ENCODE data around the gene TAP1.
A peak's percentile ranks its signal among the peaks of the same experiment; 100 is the strongest.

TAP1 gene

DNA sequence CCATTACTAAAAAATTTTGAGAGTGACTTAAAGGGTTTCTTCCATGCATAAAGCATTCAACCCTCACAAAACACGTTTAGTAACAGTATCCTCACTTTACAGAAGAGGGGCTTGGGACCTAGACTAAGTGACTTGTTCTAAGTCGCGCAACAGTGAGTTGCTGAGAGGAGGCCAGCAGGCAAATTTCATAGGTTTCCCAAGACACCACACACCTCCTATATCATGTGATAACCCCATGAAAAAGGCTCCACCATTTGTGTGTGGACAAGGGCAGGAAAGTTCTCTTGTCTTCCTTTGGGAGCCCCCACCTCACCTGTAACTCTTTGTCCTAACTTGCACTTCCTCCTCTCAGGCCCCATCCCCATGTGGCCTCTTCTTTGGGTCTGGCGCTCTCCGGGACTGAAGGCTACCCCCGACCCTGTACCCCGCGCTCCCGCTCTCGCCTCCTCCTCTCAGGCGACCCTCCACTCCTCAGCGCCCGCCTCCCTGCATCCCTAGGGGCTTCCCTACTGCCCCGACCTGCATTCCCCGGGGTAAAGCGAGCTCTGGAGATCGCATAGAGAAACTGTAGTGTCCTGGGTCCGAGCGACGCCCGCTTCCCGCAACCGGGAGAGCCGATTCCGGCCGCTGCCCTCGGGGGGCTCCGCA is 10.0 kb downstream of the TAP1 start:
- 9% methylated on average over 28 of the region's 28 CpGs for WGBS
- Histone ChIP-seq H3K9ac (ENCODE audit: low read length) (peak overlapping the region; percentile 96), H3K18ac (ENCODE audit: low read depth in 1 of 2, low read length in 2 of 2) (peak overlapping the region; percentile 31 to 86), H3K23ac (ENCODE audit: low read length in 2 of 2) (peak overlapping the region in 1 of 2 experiments; percentile 46), H3K27ac (ENCODE audit: low read length, poor library complexity, severe bottlenecking) (no peak overlapping the region), H4K8ac (ENCODE audit: low read length) (peak overlapping the region; percentile 63), H2BK5ac (ENCODE audit: low read depth, low read length, poor library complexity, severe bottlenecking) (no peak overlapping the region), H3K4ac (ENCODE audit: low read depth in 1 of 2, low read length in 2 of 2) (peak overlapping the region; percentile 55 to 71), H3K79me1 (replicated peaks; ENCODE audit: low read length, poor library complexity, severe bottlenecking) (peaks cover 9% of the 10 kb centered on the region), H2AFZ (ENCODE audit: low read depth, low read length) (peak overlapping the region; percentile 57), H4K91ac (ENCODE audit: low read length) (peak overlapping the region; percentile 15), H3K14ac (ENCODE audit: low read length in 2 of 2) (peak overlapping the region in 1 of 2 experiments; percentile 49), H3K4me1 (ENCODE audit: control insufficient read depth, insufficient read depth, low read depth, low read length) (peaks cover 5% of the 10 kb centered on the region), H3K36me3 (ENCODE audit: control insufficient read depth in 1 of 2, insufficient read depth in 2 of 2, low read depth in 1 of 2, low read length in 2 of 2) (peaks cover 27 to 66% of the 10 kb centered on the region in 2 experiments), H2BK120ac (ENCODE audit: low read depth, low read length) (peak overlapping the region; percentile 75), H3K9me3 (ENCODE audit: control insufficient read depth, low read length) (no peaks in the 10 kb centered on the region), H3K27me3 (ENCODE audit: control insufficient read depth in 1 of 2, insufficient read depth in 1 of 2, low read length in 2 of 2) (no peaks in the 10 kb centered on the region), H3K4me2 (ENCODE audit: low read length, poor library complexity, severe bottlenecking) (peak overlapping the region; percentile 69), H2BK15ac (ENCODE audit: low read depth, poor library complexity, severe bottlenecking) (no peak overlapping the region), H2AK5ac (ENCODE audit: low read length, severe bottlenecking) (no peak overlapping the region), H3K4me3 (ENCODE audit: insufficient read depth in 1 of 2, low read depth in 1 of 2, low read length in 2 of 2) (peak overlapping the region; percentile 59 to 95), H2BK12ac (ENCODE audit: low read length in 2 of 2) (no peak overlapping the region)
- peak; percentile 7 for DNase-seq

DNA sequence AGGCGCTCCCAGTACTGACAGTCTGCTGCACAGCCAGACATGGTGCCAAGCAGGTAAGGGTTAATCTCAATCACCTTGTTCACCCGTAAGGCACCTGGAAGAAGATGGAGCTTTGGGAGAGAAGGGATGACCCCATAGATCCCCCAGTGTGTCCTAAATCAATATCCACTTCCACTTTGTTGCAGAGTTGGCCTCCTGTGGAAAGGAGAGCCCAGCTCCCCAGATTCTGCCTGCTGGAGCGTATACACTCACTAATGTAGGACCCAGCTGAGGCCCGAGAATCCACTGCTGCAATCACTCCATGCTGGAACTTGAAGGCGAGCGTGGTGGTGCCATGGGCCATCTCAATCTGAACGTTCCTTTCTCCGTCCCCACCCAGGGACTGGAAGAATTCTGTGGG is 10.8 kb downstream of the TAP1 start:
- Histone ChIP-seq H3K9me3 (ENCODE audit: control insufficient read depth, low read length) (no peaks in the 10 kb centered on the region), H2AFZ (ENCODE audit: low read depth, low read length) (no peak overlapping the region), H3K9ac (ENCODE audit: low read length) (peak overlapping the region; percentile 96), H3K27ac (ENCODE audit: low read length, poor library complexity, severe bottlenecking) (no peak overlapping the region), H2BK15ac (ENCODE audit: low read depth, poor library complexity, severe bottlenecking) (no peak overlapping the region), H2AK5ac (ENCODE audit: low read length, severe bottlenecking) (no peak overlapping the region), H3K4me1 (ENCODE audit: control insufficient read depth, insufficient read depth, low read depth, low read length) (peaks cover 8% of the 10 kb centered on the region), H4K8ac (ENCODE audit: low read length) (no peak overlapping the region), H2BK120ac (ENCODE audit: low read depth, low read length) (no peak overlapping the region), H3K23ac (ENCODE audit: low read length in 2 of 2) (no peak overlapping the region), H2BK5ac (ENCODE audit: low read depth, low read length, poor library complexity, severe bottlenecking) (no peak overlapping the region), H3K36me3 (ENCODE audit: control insufficient read depth in 1 of 2, insufficient read depth in 2 of 2, low read depth in 1 of 2, low read length in 2 of 2) (peaks cover 22 to 58% of the 10 kb centered on the region in 2 experiments), H4K91ac (ENCODE audit: low read length) (no peak overlapping the region), H3K14ac (ENCODE audit: low read length in 2 of 2) (no peak overlapping the region), H3K4me3 (ENCODE audit: insufficient read depth in 1 of 2, low read depth in 1 of 2, low read length in 2 of 2) (peak overlapping the region in 1 of 2 experiments; percentile 95), H2BK12ac (ENCODE audit: low read length in 2 of 2) (no peak overlapping the region), H3K4me2 (ENCODE audit: low read length, poor library complexity, severe bottlenecking) (no peak overlapping the region), H3K18ac (ENCODE audit: low read depth in 1 of 2, low read length in 2 of 2) (no peak overlapping the region), H3K27me3 (ENCODE audit: control insufficient read depth in 1 of 2, insufficient read depth in 1 of 2, low read length in 2 of 2) (no peaks in the 10 kb centered on the region), H3K79me1 (replicated peaks; ENCODE audit: low read length, poor library complexity, severe bottlenecking) (peaks cover 10% of the 10 kb centered on the region), H3K4ac (ENCODE audit: low read depth in 1 of 2, low read length in 2 of 2) (no peak overlapping the region)
- 95% methylated on average over 8 of the region's 8 CpGs for WGBS
- DNase-seq = no peak

GRCh38 chr6:32842021-32842650 is 11.4 kb downstream of the TAP1 start:
- H3K27me3 ChIP-seq (ENCODE audit: control insufficient read depth in 1 of 2, insufficient read depth in 1 of 2, low read length in 2 of 2) = no peaks in the 10 kb centered on the region
- no peak overlapping the region for H3K14ac ChIP-seq (ENCODE audit: low read length in 2 of 2)

DNA sequence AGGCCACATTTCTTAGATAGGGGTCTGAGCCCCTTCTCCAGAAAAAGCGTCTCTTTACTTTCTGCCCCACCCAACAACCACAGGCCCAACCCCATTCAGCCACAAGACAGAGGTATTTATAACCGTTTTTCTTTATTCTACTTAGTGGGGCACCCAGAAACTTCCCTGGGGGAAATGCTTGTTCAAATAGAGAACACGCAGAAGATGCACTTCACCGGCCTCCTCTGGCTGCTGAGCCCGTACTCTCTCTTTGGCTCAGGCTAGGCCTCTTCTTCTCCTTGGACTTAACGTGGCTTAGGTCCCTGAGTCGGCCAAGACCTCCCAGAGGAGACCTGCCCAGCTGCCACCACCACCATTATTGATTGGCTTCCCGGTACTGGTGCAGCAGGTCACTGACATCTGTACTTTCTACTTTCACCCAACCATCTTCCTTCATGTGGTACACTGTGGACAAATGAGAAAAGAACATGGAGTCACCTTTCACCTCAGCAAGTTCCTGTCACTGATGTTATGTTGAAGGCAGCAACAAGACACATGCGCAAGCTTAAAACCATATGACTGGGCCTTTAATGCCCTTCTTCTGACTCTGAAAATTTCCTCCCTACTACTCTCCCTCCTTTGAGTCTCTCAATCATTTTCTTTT is 12.8 kb downstream of the TAP1 start:
- H4K8ac ChIP-seq (ENCODE audit: low read length) = no peak overlapping the region
- H2BK120ac ChIP-seq (ENCODE audit: low read depth, low read length) = no peak overlapping the region
- H4K91ac ChIP-seq (ENCODE audit: low read length) = no peak overlapping the region
- no peak overlapping the region for H3K4me2 ChIP-seq (ENCODE audit: low read length, poor library complexity, severe bottlenecking)
- no peak overlapping the region for H2BK15ac ChIP-seq (ENCODE audit: low read depth, poor library complexity, severe bottlenecking)
- H2AK5ac ChIP-seq (ENCODE audit: low read length, severe bottlenecking) = no peak overlapping the region
- no peak overlapping the region for H3K4me3 ChIP-seq (ENCODE audit: insufficient read depth in 1 of 2, low read depth in 1 of 2, low read length in 2 of 2)
- H3K4ac ChIP-seq (ENCODE audit: low read depth in 1 of 2, low read length in 2 of 2) = no peak overlapping the region
- H3K27ac ChIP-seq (ENCODE audit: low read length, poor library complexity, severe bottlenecking) = no peak overlapping the region
- peaks cover 19% of the 10 kb centered on the region for H3K79me1 ChIP-seq (replicated peaks; ENCODE audit: low read length, poor library complexity, severe bottlenecking)
- H3K18ac ChIP-seq (ENCODE audit: low read depth in 1 of 2, low read length in 2 of 2) = no peak overlapping the region
- no peak overlapping the region for H2AFZ ChIP-seq (ENCODE audit: low read depth, low read length)
- no peak overlapping the region for H3K14ac ChIP-seq (ENCODE audit: low read length in 2 of 2)
- no peak overlapping the region for H2BK5ac ChIP-seq (ENCODE audit: low read depth, low read length, poor library complexity, severe bottlenecking)
- no peak overlapping the region for H3K23ac ChIP-seq (ENCODE audit: low read length in 2 of 2)
- H3K36me3 ChIP-seq (ENCODE audit: control insufficient read depth in 1 of 2, insufficient read depth in 2 of 2, low read depth in 1 of 2, low read length in 2 of 2) = peaks cover 12 to 53% of the 10 kb centered on the region in 2 experiments
- H2BK12ac ChIP-seq (ENCODE audit: low read length in 2 of 2) = no peak overlapping the region
- WGBS = 94% methylated on average over 9 of the region's 9 CpGs
- H3K9ac ChIP-seq (ENCODE audit: low read length) = no peak overlapping the region
- no peaks in the 10 kb centered on the region for H3K27me3 ChIP-seq (ENCODE audit: control insufficient read depth in 1 of 2, insufficient read depth in 1 of 2, low read length in 2 of 2)
- H3K4me1 ChIP-seq (ENCODE audit: control insufficient read depth, insufficient read depth, low read depth, low read length) = peaks cover 11% of the 10 kb centered on the region
- no peak for DNase-seq
- H3K9me3 ChIP-seq (ENCODE audit: control insufficient read depth, low read length) = no peaks in the 10 kb centered on the region

More at GRCh38 chr6:32842021-32842650, 11.4 kb downstream of the TAP1 start:
- peaks cover 15% of the 10 kb centered on the region for H3K79me1 ChIP-seq (replicated peaks; ENCODE audit: low read length, poor library complexity, severe bottlenecking)
- WGBS = 94% methylated on average over 6 of the region's 6 CpGs
- no peak overlapping the region for H3K23ac ChIP-seq (ENCODE audit: low read length in 2 of 2)
- H2BK15ac ChIP-seq (ENCODE audit: low read depth, poor library complexity, severe bottlenecking) = no peak overlapping the region
- no peak overlapping the region for H2BK120ac ChIP-seq (ENCODE audit: low read depth, low read length)
- no peaks in the 10 kb centered on the region for H3K9me3 ChIP-seq (ENCODE audit: control insufficient read depth, low read length)
- H3K9ac ChIP-seq (ENCODE audit: low read length) = peak overlapping the region; percentile 44
- no peak overlapping the region for H3K27ac ChIP-seq (ENCODE audit: low read length, poor library complexity, severe bottlenecking)
- H2AFZ ChIP-seq (ENCODE audit: low read depth, low read length) = no peak overlapping the region
- H2AK5ac ChIP-seq (ENCODE audit: low read length, severe bottlenecking) = no peak overlapping the region
- DNase-seq = no peak
- H4K91ac ChIP-seq (ENCODE audit: low read length) = no peak overlapping the region
- H3K18ac ChIP-seq (ENCODE audit: low read depth in 1 of 2, low read length in 2 of 2) = no peak overlapping the region
- H2BK5ac ChIP-seq (ENCODE audit: low read depth, low read length, poor library complexity, severe bottlenecking) = no peak overlapping the region
- no peak overlapping the region for H3K4me2 ChIP-seq (ENCODE audit: low read length, poor library complexity, severe bottlenecking)
- H4K8ac ChIP-seq (ENCODE audit: low read length) = no peak overlapping the region
- H3K4me3 ChIP-seq (ENCODE audit: insufficient read depth in 1 of 2, low read depth in 1 of 2, low read length in 2 of 2) = no peak overlapping the region
- H3K4ac ChIP-seq (ENCODE audit: low read depth in 1 of 2, low read length in 2 of 2) = no peak overlapping the region
- H3K36me3 ChIP-seq (ENCODE audit: control insufficient read depth in 1 of 2, insufficient read depth in 2 of 2, low read depth in 1 of 2, low read length in 2 of 2) = peaks cover 18 to 53% of the 10 kb centered on the region in 2 experiments
- peaks cover 11% of the 10 kb centered on the region for H3K4me1 ChIP-seq (ENCODE audit: control insufficient read depth, insufficient read depth, low read depth, low read length)
- H2BK12ac ChIP-seq (ENCODE audit: low read length in 2 of 2) = no peak overlapping the region

Data from mesenchymal stem cell (in vitro differentiated cells and primary cell).